Measurements from ENCODE around the gene HOXA1.

HOXA1 gene

GRCh38 chr7:27131390-27131819 lies 35.6 kb upstream of the HOXA1 start:
- no peak for DNase-seq (ENCODE audit: low read depth)

GRCh38 chr7:27130540-27131389 lies 35.0 kb upstream of the HOXA1 start, which contains the start of gene HOXA4:
TSS of gene HOXA4 (minus strand) at chr7:27130757. CDS start at chr7:27130733, 24 bp downstream.
- DNase-seq (ENCODE audit: low read depth), result no peak

GRCh38 chr7:27129729-27130539 lies 34.1 kb upstream of the HOXA1 start:
- no peak for DNase-seq (ENCODE audit: low read depth)

- no peak for DNase-seq (ENCODE audit: low read depth)
These were observed 33.3 kb upstream of the HOXA1 start for GRCh38 chr7:27128776-27129728.

GRCh38 chr7:27128034-27128433 lies 32.2 kb upstream of the HOXA1 start:
- no peak for DNase-seq (ENCODE audit: low read depth)

- DNase-seq (ENCODE audit: low read depth), result no peak
These were observed 31.0 kb upstream of the HOXA1 start for GRCh38 chr7:27126596-27127327.

GRCh38 chr7:27125986-27126394 lies 30.2 kb upstream of the HOXA1 start:
- DNase-seq (ENCODE audit: low read depth), result no peak

GRCh38 chr7:27124902-27125689 lies 29.3 kb upstream of the HOXA1 start:
- no peak for DNase-seq (ENCODE audit: low read depth)

- no peak for DNase-seq (ENCODE audit: low read depth)
These were observed 28.5 kb upstream of the HOXA1 start for GRCh38 chr7:27124096-27124901.

- no peak for DNase-seq (ENCODE audit: low read depth)
These were observed 27.8 kb upstream of the HOXA1 start for GRCh38 chr7:27123477-27124053.

GRCh38 chr7:27123007-27123476 lies 27.2 kb upstream of the HOXA1 start:
- no peak for DNase-seq (ENCODE audit: low read depth)

- no peak for DNase-seq (ENCODE audit: low read depth)
These were observed 26.5 kb upstream of the HOXA1 start for GRCh38 chr7:27122077-27122910.

- no peak for DNase-seq (ENCODE audit: low read depth)
These were observed 25.9 kb upstream of the HOXA1 start for GRCh38 chr7:27121684-27122076.

GRCh38 chr7:27119412-27119911 lies 23.7 kb upstream of the HOXA1 start:
- DNase-seq (ENCODE audit: low read depth), result no peak

GRCh38 chr7:27118580-27118979 lies 22.8 kb upstream of the HOXA1 start:
- no peak for DNase-seq (ENCODE audit: low read depth)

GRCh38 chr7:27117887-27118491 lies 22.2 kb upstream of the HOXA1 start:
- no peak for DNase-seq (ENCODE audit: low read depth)
